IMR-90 (cell line): ENCODE results near the gene RNPEPL1. TPM values are rescaled to one million over a fixed set of nuclear protein-coding genes. Genes with fewer than 3 reads are reported as not detected.

ENCODE experiments used
- ATAC-seq: fragments of 200-7000 bp; cut with Tn5 transposase; 2 replicates; pipeline ENCODE4 v1.9.1; 2020; ENCODE audit warnings: low read depth, mild to moderate bottlenecking, moderate library complexity
- BruUV-seq: library from RNA; stranded (reverse); fragments of 400-500 nt; replicated peaks from 2 replicates; lab custom pipeline; 2021; lab: Mats Ljungman, UMichigan
- CTCF ChIA-PET: fragments of 300-600 bp; formaldehyde crosslinking; extraction: SDS; loops from one replicate; lab custom pipeline; 2021; ENCODE audit warnings: antibody characterized with exemption; lab: Yijun Ruan, JAX
- POLR2A ChIA-PET: fragments of 300-600 bp; sonication (Branson Sonifier 250); formaldehyde crosslinking; loops from one replicate; lab custom pipeline; 2022; ENCODE audit warnings: antibody characterized with exemption; ENCODE audit not compliant: unreplicated experiment; lab: Charles Lee
- DNase-seq: peaks from one replicate; pipeline ENCODE4 v3.0.0; 2013
- H2AFZ ChIP-seq: replicated peaks from 2 replicates; pipeline ENCODE3; 2013; ENCODE audit warnings: low read length, mild to moderate bottlenecking; ENCODE audit not compliant: poor library complexity
- H2AK5ac ChIP-seq: 2 replicates; pipeline ENCODE4 v1.6.1; 2013; ENCODE audit warnings: low read depth, low read length, inconsistent platforms
- H2AK9ac ChIP-seq: replicated peaks from 2 replicates; pipeline ENCODE3; 2013; ENCODE audit warnings: mild to moderate bottlenecking, low read depth, low read length, moderate library complexity; ENCODE audit not compliant: poor library complexity
- H2BK120ac ChIP-seq: 2 replicates; pipeline ENCODE4 v1.6.1; 2013; ENCODE audit warnings: low read depth, low read length, inconsistent platforms
- H2BK15ac ChIP-seq: 3 replicates; pipeline ENCODE4 v1.6.1; 2013; ENCODE audit warnings: low read depth, low read length, inconsistent platforms
- H2BK20ac ChIP-seq: 2 replicates; pipeline ENCODE4 v1.6.1; 2013; ENCODE audit warnings: low read depth, mild to moderate bottlenecking, inconsistent platforms, low read length, moderate library complexity
- H2BK5ac ChIP-seq: 2 replicates; pipeline ENCODE4 v1.6.1; 2013; ENCODE audit warnings: mild to moderate bottlenecking, low read depth, low read length, inconsistent platforms; ENCODE audit not compliant: poor library complexity, severe bottlenecking
- H3K14ac ChIP-seq: replicated peaks from 2 replicates; pipeline ENCODE4 v1.6.1; 2013; ENCODE audit warnings: low read depth, low read length, inconsistent platforms
- H3K18ac ChIP-seq: 2 replicates; pipeline ENCODE4 v1.6.1; 2013; ENCODE audit warnings: low read depth, low read length, control low read depth
- H3K23ac ChIP-seq: 2 replicates; pipeline ENCODE4 v1.6.1; 2013; ENCODE audit warnings: low read depth, low read length, inconsistent platforms
- H3K27ac ChIP-seq: 2 replicates; pipeline ENCODE4 v1.5.1; 2013; ENCODE audit warnings: mild to moderate bottlenecking, control low read depth, low read length; ENCODE audit not compliant: insufficient read depth
- H3K27me3 ChIP-seq: 2 replicates; pipeline ENCODE4 v1.6.1; 2013; ENCODE audit warnings: low read length; ENCODE audit not compliant: control insufficient read depth, insufficient read depth
- H3K36me3 ChIP-seq: 2 replicates; pipeline ENCODE4 v1.6.1; 2013; ENCODE audit warnings: low read length, mixed read lengths; ENCODE audit not compliant: control insufficient read depth, insufficient read depth
- H3K4ac ChIP-seq: 2 replicates; pipeline ENCODE4 v1.6.1; 2013; ENCODE audit warnings: low read depth, low read length, inconsistent platforms
- H3K4me1 ChIP-seq: 2 replicates; pipeline ENCODE4 v1.6.1; 2013; ENCODE audit warnings: low read length, mixed read lengths; ENCODE audit not compliant: control insufficient read depth, insufficient read depth
- H3K4me2 ChIP-seq: 2 replicates; pipeline ENCODE4 v1.6.1; 2013; ENCODE audit warnings: low read depth, mild to moderate bottlenecking, control low read depth, low read length, moderate library complexity
- H3K4me3 ChIP-seq: 2 replicates; pipeline ENCODE4 v1.5.1; 2013; ENCODE audit warnings: low read depth, mild to moderate bottlenecking, control low read depth, low read length, moderate library complexity; ENCODE audit not compliant: insufficient read depth
- H3K56ac ChIP-seq: 2 replicates; pipeline ENCODE4 v1.6.1; 2013; ENCODE audit warnings: low read length, inconsistent platforms; ENCODE audit not compliant: insufficient read depth; ENCODE audit errors: extremely low read depth
- H3K79me1 ChIP-seq, 2 experiments: 2 replicates each; pipeline ENCODE4 v1.6.1; 2013; ENCODE audit warnings: low read length in 2 of 2, inconsistent platforms in 1 of 2, low read depth in 1 of 2
- H3K9ac ChIP-seq: 2 replicates; pipeline ENCODE4 v1.6.1; 2013; ENCODE audit warnings: low read depth, low read length, control low read depth
- H3K9me1 ChIP-seq: 2 replicates; pipeline ENCODE4 v1.6.1; 2013; ENCODE audit warnings: low read length, inconsistent platforms; ENCODE audit not compliant: insufficient read depth
- H3K9me3 ChIP-seq: 2 replicates; pipeline ENCODE4 v1.6.1; 2013; ENCODE audit warnings: low read length; ENCODE audit not compliant: control insufficient read depth, insufficient read depth
- H4K20me1 ChIP-seq: 2 replicates; pipeline ENCODE4 v1.6.1; 2013; ENCODE audit warnings: low read length, inconsistent platforms; ENCODE audit not compliant: insufficient read depth
- H4K5ac ChIP-seq: 2 replicates; pipeline ENCODE4 v1.6.1; 2013; ENCODE audit warnings: mild to moderate bottlenecking, low read depth, low read length, control low read depth
- H4K8ac ChIP-seq, 2 experiments: 2 replicates each; pipeline ENCODE4 v1.6.1; 2013; ENCODE audit warnings: low read depth in 2 of 2, low read length in 2 of 2, control low read depth in 1 of 2, inconsistent platforms in 1 of 2
- H4K91ac ChIP-seq: 2 replicates; pipeline ENCODE4 v1.6.1; 2013; ENCODE audit warnings: low read depth, low read length, inconsistent platforms; ENCODE audit not compliant: insufficient read depth
- BHLHE40 ChIP-seq: fragments of 150-350 bp; IDR thresholded peaks from 2 replicates; pipeline ENCODE4 v1.6.1; 2016; ENCODE audit warnings: mild to moderate bottlenecking, low read depth, low read length
- CEBPB ChIP-seq: IDR thresholded peaks from 2 replicates; pipeline ENCODE4 v1.6.1; 2012; ENCODE audit warnings: low read depth, low read length, improper control_type of control experiment
- CHD1 ChIP-seq: IDR thresholded peaks from 2 replicates; pipeline ENCODE4 v1.6.1; 2012; ENCODE audit warnings: low read depth, low read length, improper control_type of control experiment
- FOS ChIP-seq: fragments of 150-350 bp; IDR thresholded peaks from 2 replicates; pipeline ENCODE4 v1.6.1; 2016; ENCODE audit warnings: low read depth, low read length
- MAZ ChIP-seq: IDR thresholded peaks from 2 replicates; pipeline ENCODE4 v1.6.1; 2012; ENCODE audit warnings: low read depth, mild to moderate bottlenecking, low read length, improper control_type of control experiment, moderate library complexity, borderline replicate concordance
- MXI1 ChIP-seq: IDR thresholded peaks from 2 replicates; pipeline ENCODE4 v1.6.1; 2012; ENCODE audit warnings: low read depth, mild to moderate bottlenecking, low read length, moderate library complexity, borderline replicate concordance
- NFE2L2 ChIP-seq: fragments of 150-350 bp; IDR thresholded peaks from 2 replicates; pipeline ENCODE4 v1.6.1; 2016; ENCODE audit warnings: low read depth, mild to moderate bottlenecking, low read length
- POLR2A ChIP-seq: IDR thresholded peaks from 2 replicates; pipeline ENCODE4 v1.6.1; 2012; ENCODE audit warnings: mild to moderate bottlenecking, low read depth, low read length
- RAD21 ChIP-seq: IDR thresholded peaks from 2 replicates; pipeline ENCODE4 v1.6.1; 2012; ENCODE audit warnings: low read length, improper control_type of control experiment
- RFX5 ChIP-seq: IDR thresholded peaks from 2 replicates; pipeline ENCODE4 v1.8.0; 2012; ENCODE audit warnings: low read depth, mild to moderate bottlenecking, low read length, moderate library complexity
- SMC3 ChIP-seq: fragments of 150-350 bp; IDR thresholded peaks from 2 replicates; pipeline ENCODE4 v1.6.1; 2016; ENCODE audit warnings: low read depth, mild to moderate bottlenecking, antibody characterized with exemption, low read length, moderate library complexity
- WGBS, 2 experiments: methylation state at CpG; one replicate each; pipeline versions ENCODE4 v1.1.5 to v1.1.7; 2013; ENCODE audit warnings: missing lambda C conversion rate in 2 of 2; ENCODE audit not compliant: insufficient read length in 1 of 2; ENCODE audit errors: extremely low coverage in 2 of 2; 5-methylcytosine and 5-hydroxymethylcytosine counted together
- dilution Hi-C: fragments of 300-500 bp; cut with HindIII; formaldehyde crosslinking; loops from one replicate; pipeline ENCODE4 v1.14.3; 2018; ENCODE audit warnings: low sequenced_read_pairs; ENCODE audit not compliant: unreplicated experiment
- in situ Hi-C: fragments of 300-500 bp; cut with MboI; formaldehyde crosslinking; loops from 3 replicates; pipeline ENCODE4 v1.14.3; 2019; ENCODE audit warnings: low sequenced_read_pairs, inconsistent platforms, mixed read lengths
- intact Hi-C: fragments of 100-400 bp; cut with micrococcal nuclease; formaldehyde crosslinking; loops from 2 replicates; pipeline ENCODE4 v1.10.0; 2022
- polyA plus RNA-seq, 3 experiments: library from polyadenylated mRNA; depleted of rRNA; stranded (reverse); fragments of >200 nt; gene quantifications; 2 replicates each; pipeline ENCODE4 v1.2.3, GENCODE V29; 2012; ENCODE audit warnings: low replicate concordance in 1 of 3
- total RNA-seq: library from RNA; depleted of rRNA; stranded (reverse); fragments of >200 nt; gene quantifications from 2 replicates; pipeline ENCODE4 v1.2.3, GENCODE V29; 2012
- TF ChIP-seq, protein P1 (sequence below): fragments of 150-350 bp; IDR thresholded peaks from 2 replicates; pipeline ENCODE4 v1.6.1; 2016; ENCODE audit warnings: low read depth, mild to moderate bottlenecking, low read length, moderate library complexity, borderline replicate concordance
- TF ChIP-seq, protein P2 (sequence below): conservative IDR thresholded peaks from 2 replicates; pipeline ENCODE4 v1.5.1; 2012; ENCODE audit warnings: mild to moderate bottlenecking, low read depth, low read length, improper control_type of control experiment
- TF ChIP-seq, protein P3 (sequence below): fragments of 150-350 bp; IDR thresholded peaks from 2 replicates; pipeline ENCODE4 v1.6.1; 2017; ENCODE audit warnings: mild to moderate bottlenecking, antibody characterized with exemption, low read length, low read depth

The RNPEPL1 gene
- total and polyA plus RNA-seq, 2 of the 4 experiments (the other 2 are of a cell fraction) = 3.8 to 18.7 TPM

DNA sequence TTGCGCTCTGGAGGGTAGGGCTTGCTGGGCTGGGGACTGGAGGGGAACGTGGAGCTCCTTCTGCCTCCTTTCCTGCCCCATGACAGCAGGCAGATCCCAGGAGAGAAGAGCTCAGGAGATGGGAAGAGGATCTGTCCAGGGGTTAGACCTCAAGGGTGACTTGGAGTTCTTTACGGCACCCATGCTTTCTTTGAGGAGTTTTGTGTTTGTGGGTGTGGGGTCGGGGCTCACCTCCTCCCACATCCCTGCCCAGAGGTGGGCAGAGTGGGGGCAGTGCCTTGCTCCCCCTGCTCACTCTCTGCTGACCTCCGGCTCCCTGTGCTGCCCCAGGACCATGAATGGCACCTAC lies 61.3 kb downstream of the RNPEPL1 start:
- in situ Hi-C loops (no loop called here), intact Hi-C loops (no loop called here), dilution Hi-C loops (no loop called here)
- no peak for DNase-seq
- Histone ChIP-seq H2BK5ac (no peak overlapping the region), H3K14ac (no peak overlapping the region), H3K18ac (no peak overlapping the region), H4K8ac (no peak overlapping the region), H3K9me3 (peaks cover 11% of the 10 kb centered on the region), H4K91ac (no peak overlapping the region), H2AK5ac (no peak overlapping the region), H3K4me1 (peaks cover 2% of the 10 kb centered on the region; the same call in 1 of the 2 replicates), H3K27ac (no peak overlapping the region), H3K4me2 (no peak overlapping the region), H3K23ac (no peak overlapping the region), H3K27me3 (peaks cover 12% of the 10 kb centered on the region; the same call in 1 of the 2 replicates), H3K4ac (no peak overlapping the region), H2AFZ (no peak overlapping the region), H3K36me3 (no peaks in the 10 kb centered on the region), H2AK9ac (no peak overlapping the region), H3K9ac (no peak overlapping the region), H2BK15ac (no peak overlapping the region), H2BK20ac (no peak overlapping the region), H4K5ac (no peak overlapping the region), H3K4me3 (no peak overlapping the region), H3K9me1 (no peaks in the 10 kb centered on the region), H4K20me1 (no peaks in the 10 kb centered on the region), H3K79me1 (no peaks in the 10 kb centered on the region), H3K56ac (no peak overlapping the region), H2BK120ac (no peak overlapping the region)
- whole genome bisulfite sequencing, 2 experiments = no CpG with 5 or more reads among the region's 5 CpGs
- POLR2A ChIA-PET = no interaction called here
- TF ChIP-seq RAD21 (no peak), FOS (no peak), RFX5 (no peak), CHD1 (no peak), CEBPB (no peak), BHLHE40 (no peak), MXI1 (no peak), POLR2A (no peak), SMC3 (no peak), NFE2L2 (no peak), MAZ (no peak)
- TF ChIP-seq, protein P1, sequence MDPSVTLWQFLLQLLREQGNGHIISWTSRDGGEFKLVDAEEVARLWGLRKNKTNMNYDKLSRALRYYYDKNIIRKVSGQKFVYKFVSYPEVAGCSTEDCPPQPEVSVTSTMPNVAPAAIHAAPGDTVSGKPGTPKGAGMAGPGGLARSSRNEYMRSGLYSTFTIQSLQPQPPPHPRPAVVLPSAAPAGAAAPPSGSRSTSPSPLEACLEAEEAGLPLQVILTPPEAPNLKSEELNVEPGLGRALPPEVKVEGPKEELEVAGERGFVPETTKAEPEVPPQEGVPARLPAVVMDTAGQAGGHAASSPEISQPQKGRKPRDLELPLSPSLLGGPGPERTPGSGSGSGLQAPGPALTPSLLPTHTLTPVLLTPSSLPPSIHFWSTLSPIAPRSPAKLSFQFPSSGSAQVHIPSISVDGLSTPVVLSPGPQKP = no peak
- TF ChIP-seq, protein P2, sequence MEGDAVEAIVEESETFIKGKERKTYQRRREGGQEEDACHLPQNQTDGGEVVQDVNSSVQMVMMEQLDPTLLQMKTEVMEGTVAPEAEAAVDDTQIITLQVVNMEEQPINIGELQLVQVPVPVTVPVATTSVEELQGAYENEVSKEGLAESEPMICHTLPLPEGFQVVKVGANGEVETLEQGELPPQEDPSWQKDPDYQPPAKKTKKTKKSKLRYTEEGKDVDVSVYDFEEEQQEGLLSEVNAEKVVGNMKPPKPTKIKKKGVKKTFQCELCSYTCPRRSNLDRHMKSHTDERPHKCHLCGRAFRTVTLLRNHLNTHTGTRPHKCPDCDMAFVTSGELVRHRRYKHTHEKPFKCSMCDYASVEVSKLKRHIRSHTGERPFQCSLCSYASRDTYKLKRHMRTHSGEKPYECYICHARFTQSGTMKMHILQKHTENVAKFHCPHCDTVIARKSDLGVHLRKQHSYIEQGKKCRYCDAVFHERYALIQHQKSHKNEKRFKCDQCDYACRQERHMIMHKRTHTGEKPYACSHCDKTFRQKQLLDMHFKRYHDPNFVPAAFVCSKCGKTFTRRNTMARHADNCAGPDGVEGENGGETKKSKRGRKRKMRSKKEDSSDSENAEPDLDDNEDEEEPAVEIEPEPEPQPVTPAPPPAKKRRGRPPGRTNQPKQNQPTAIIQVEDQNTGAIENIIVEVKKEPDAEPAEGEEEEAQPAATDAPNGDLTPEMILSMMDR = no peak
- TF ChIP-seq, protein P3, sequence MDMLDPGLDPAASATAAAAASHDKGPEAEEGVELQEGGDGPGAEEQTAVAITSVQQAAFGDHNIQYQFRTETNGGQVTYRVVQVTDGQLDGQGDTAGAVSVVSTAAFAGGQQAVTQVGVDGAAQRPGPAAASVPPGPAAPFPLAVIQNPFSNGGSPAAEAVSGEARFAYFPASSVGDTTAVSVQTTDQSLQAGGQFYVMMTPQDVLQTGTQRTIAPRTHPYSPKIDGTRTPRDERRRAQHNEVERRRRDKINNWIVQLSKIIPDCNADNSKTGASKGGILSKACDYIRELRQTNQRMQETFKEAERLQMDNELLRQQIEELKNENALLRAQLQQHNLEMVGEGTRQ = no peak
- no TSS peak for BruUV-seq
- CTCF ChIA-PET = no interaction called here
- no peak for ATAC-seq
